GM20000 (cell line): Measurements from ENCODE around the gene MCF2L.

Experiments used
- DNase-seq: peaks from one replicate; pipeline ENCODE4 v3.0.0; 2012; ENCODE audit warnings: low spot score
- CTCF ChIP-seq: IDR thresholded peaks from 2 replicates; pipeline ENCODE4 v1.5.1; 2012; ENCODE audit warnings: mild to moderate bottlenecking, control low read depth; ENCODE audit errors: extremely low read depth, missing control alignments

The MCF2L gene

GRCh38 chr13:112928972-112929782 lies 39.8 kb upstream of the MCF2L start:
- no peak for DNase-seq
- TF ChIP-seq CTCF: no peak

GRCh38 chr13:112929783-112930055 lies 39.3 kb upstream of the MCF2L start:
- no peak for TF ChIP-seq CTCF
- no peak for DNase-seq

- TF ChIP-seq CTCF: no peak
- DNase-seq: no peak
These were observed 38.8 kb upstream of the MCF2L start for GRCh38 chr13:112930192-112930591.

GRCh38 chr13:112931028-112931934 lies 37.7 kb upstream of the MCF2L start:
- no peak for TF ChIP-seq CTCF
- DNase-seq: no peak

GRCh38 chr13:112932971-112933370 lies 36.0 kb upstream of the MCF2L start:
- TF ChIP-seq CTCF: no peak
- DNase-seq: no peak

GRCh38 chr13:112933649-112934048 lies 35.4 kb upstream of the MCF2L start:
- no peak for DNase-seq
- TF ChIP-seq CTCF: no peak

GRCh38 chr13:112934078-112934477 lies 34.9 kb upstream of the MCF2L start:
- TF ChIP-seq CTCF: no peak
- no peak for DNase-seq
